ENCODE data around the gene PASD1.
"Not testable (repeated sequence)": the region's sequence is repeated elsewhere in the genome, so short reads cannot be mapped to it uniquely, and the experiment has no call there.

The PASD1 gene, protein sequence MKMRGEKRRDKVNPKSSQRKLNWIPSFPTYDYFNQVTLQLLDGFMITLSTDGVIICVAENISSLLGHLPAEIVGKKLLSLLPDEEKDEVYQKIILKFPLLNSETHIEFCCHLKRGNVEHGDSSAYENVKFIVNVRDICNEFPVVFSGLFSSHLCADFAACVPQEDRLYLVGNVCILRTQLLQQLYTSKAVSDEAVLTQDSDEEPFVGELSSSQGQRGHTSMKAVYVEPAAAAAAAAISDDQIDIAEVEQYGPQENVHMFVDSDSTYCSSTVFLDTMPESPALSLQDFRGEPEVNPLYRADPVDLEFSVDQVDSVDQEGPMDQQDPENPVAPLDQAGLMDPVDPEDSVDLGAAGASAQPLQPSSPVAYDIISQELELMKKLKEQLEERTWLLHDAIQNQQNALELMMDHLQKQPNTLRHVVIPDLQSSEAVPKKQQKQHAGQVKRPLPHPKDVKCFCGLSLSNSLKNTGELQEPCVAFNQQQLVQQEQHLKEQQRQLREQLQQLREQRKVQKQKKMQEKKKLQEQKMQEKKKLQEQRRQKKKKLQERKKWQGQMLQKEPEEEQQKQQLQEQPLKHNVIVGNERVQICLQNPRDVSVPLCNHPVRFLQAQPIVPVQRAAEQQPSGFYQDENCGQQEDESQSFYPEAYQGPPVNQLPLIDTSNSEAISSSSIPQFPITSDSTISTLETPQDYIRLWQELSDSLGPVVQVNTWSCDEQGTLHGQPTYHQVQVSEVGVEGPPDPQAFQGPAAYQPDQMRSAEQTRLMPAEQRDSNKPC

DNA sequence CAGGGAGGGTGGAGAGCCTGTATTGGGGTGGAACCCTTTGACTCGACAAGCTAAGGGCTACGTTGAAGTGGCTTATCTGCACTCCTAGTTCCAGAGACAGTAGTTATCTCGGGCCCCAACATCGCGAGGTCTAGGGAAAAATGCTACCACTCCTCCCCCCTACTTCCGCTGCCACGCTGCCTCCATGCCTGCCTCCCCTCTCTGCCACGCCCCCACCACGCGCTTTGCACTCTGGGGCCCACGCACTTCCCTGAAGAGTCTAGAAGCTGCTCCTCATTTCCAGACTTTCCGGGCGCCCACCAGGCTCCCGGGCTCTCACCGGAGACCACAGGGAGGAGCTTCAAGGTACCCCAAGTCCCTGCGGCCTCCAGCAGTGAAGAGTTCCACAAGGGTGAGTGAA lies at the start of gene PASD1:
Gene PASD1, plus strand, starts transcription at position 227 of the 400 bp plus-strand sequence. CDS start 37,879 bp downstream, outside the sequence.
- no peak for DNase-seq (ENCODE audit: low read depth)

DNA sequence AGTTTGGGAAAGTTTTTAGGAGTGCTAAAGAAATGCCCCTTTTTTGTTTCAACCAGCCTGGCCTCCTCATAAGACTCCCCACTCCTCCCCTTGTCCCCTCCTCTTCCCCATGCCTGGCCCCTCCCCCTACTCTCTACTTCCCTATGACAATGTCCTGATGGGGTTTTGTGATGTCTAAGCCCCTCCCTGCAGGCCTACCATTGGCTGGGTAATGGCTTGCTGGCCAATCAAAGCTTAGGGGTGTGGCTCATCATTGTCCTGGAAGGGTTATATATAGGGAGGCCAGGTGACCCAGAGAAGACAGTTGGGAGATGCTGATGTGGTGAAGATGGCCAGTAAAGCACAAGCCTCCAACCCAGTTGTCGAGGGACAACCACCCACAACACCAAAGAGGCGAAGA lies 48.2 kb upstream of the PASD1 start:
- DNase-seq (ENCODE audit: low read depth) = no peak

DNA sequence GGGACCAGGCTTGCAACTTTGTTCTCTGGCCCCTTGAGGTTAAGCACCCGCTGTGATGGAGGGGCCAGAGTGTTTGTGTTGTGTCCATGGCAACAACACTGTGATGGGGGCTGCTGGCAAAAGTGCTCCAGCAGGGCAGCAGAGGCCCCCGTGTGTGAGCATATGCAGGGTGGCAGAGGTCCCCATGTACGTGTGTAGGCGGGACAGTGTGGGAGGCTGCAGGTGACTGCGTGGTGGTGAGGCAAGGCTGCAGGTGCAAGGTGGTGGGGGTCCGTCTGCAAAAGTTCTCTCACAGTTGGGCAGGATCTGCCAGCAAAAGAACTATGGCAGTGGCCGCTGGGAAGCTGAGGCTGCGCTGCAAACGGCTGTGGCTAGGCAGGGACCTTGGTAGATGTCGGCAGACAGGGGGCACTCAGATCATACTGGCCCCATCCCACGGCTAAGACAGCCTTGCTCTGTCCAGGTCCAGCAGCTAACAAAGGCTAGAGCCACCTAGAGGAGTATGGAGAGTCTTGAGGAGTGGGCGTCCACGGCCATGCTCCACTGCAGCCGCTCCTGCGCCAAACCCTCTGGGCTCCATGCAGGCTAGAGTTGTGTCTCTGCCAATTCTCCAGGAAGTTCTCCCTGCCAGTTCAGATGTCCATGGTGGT lies 46.8 kb upstream of the PASD1 start:
- DNase-seq (ENCODE audit: low read depth) = no peak

DNA sequence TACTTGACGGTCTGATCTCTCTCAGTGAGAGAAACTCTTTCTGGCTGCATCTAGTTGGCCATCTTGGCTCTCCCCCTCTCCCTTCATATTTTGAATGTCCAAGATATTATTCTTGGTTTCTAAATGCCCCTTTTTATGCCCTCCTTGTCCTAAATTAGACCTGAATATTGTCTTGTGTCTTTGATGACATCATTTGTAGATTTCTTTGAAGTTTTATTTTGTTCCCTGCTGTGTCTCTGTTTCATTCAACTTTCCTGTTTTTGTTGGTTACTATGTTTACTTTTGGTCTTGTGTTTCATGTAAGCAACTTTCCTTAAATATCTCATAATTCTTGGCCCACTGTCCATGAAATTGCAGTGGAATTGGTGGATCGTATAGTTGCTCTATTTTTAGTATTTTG lies 46.1 kb upstream of the PASD1 start:
- DNase-seq (ENCODE audit: low read depth) = no peak

DNA sequence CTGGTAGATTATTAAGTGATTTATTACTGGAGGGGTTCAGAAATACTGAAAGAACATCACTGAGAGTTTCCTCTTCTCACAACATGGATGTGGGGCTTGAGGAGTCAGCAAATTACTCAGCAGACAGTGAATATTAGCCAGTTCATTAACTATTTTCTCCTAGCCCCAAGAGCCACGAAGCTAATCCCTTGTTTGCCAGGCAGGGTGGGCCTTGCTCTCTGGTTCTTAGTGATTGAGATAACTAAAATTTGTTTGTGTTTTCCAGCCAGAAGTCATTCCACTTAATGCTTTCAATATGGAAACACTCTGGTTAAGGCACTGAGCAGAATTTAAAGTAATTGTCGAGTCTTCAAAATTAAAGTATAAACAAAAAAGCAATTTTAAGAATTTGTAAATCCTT lies 40.1 kb upstream of the PASD1 start:
- no peak for DNase-seq (ENCODE audit: low read depth)

DNA sequence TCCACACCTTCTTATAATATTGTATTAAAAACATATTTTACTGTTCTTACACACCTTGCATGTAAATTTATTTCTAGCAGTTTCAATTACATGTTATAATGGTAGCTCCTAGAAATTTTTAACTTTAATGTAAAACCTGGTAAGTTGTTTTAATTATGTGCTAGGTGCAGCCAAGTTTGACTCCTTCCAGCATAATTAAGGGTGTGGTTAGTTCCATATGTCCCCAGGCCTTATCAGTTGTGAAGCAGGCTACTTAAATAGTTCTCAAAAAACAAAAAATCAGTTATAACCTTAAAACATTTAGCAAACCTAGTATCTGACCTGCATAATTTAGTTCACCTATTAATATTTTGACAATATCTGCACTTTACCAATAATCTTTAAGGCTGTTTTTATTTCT lies 26.9 kb upstream of the PASD1 start:
- no peak for DNase-seq (ENCODE audit: low read depth)

DNA sequence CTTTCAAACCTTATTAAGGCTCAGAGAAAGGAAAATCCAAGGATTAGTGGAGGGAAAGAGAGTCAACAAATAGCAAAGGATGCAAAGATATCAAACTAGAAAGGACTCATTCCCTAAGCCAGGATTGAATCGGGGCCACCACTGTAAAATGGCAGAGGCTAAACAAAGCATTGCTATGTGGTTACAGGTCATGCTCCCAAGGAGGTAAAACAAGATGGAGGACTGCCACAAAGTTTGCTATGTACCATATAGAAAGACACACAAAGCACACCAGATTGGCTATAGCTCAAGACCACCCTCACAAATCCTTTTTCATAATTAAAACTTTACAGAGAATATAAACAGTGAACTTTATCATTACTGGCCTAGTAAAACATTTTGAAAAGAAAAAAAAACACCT lies 25.9 kb upstream of the PASD1 start:
- DNase-seq (ENCODE audit: low read depth) = no peak

DNA sequence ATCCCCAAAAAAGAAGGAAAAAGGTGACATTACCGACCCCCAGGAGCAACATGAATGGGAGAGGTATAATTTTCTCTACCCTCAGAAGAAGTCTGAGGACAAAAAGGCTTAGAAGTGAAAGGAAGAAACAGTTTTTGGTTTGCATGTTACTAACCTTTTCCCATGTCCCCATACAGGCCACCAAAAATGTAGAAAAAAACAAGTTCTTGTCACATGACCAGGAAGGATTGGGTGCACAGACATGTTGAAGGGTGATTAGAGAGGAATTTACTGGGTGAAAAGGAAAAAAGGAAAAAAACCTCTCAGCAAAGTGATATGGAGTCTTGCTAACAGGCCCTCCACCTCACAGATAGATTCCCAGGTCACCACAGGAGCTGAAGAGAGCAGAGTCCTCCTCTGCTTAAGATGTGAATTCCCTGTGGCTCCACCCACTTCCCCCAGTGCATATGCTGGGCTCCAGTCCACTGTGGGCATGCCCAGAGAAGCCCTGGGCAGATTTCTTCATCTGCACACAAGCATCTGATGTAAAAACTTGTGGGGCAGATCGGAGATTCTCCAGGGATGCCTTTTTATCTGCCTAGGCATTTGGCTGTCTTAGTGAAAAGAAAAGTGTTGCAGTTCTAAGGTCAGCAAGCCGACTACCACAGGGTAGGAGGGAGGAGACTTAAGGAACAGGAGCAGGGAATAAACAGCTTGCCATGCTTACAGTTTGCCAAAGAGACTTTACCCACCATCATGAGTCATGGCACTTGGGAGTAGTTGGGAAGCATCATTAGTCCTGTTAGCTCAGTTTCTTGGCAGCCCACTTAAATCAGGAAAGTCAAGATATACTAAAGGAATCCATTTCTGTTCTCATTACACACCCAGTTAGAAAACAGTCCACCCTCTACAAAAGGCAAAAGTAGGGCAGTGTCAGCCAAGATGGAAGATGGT lies 25.0 kb upstream of the PASD1 start:
- DNase-seq (ENCODE audit: low read depth) = no peak

DNA sequence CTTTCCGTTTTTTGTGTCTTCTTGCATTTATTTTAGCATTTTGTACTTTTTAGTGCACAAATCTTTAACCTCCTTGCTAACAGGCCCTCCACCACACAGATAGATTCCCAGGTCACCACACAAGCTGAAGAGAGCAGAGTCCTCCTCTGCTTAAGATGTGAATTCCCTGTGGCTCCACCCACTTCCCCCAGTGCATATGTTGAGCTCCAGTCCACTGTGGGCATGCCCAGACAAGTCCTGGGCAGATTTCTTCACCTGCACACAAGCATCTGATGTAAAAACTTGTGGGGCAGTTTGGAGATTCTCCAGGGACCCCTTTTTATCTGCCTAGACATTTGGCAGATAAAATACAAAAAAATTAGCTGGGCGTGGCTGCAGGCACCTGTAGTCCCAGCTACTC lies 19.8 kb upstream of the PASD1 start:
- no peak for DNase-seq (ENCODE audit: low read depth)

DNA sequence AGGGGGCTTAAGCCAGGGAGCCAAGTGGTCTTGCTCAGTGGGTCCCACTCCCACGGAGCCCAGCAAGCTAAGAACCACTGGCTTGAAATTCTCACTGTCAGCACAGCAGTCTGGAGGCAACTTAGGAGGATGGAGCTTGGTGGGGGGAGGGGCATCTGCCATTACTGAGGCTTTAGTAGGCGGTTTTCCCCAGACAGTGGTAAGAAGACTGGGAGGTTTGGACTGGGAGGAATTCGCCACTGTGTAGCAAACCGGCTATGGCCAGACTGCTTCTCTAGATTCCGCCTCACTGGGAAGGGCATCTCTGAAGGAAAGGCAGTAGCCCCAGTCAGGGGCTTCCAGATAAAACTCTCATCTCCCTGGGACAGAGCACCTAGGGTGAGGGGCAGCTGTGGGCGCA lies 17.2 kb upstream of the PASD1 start:
- DNase-seq (ENCODE audit: low read depth) = not testable (repeated sequence)

DNA sequence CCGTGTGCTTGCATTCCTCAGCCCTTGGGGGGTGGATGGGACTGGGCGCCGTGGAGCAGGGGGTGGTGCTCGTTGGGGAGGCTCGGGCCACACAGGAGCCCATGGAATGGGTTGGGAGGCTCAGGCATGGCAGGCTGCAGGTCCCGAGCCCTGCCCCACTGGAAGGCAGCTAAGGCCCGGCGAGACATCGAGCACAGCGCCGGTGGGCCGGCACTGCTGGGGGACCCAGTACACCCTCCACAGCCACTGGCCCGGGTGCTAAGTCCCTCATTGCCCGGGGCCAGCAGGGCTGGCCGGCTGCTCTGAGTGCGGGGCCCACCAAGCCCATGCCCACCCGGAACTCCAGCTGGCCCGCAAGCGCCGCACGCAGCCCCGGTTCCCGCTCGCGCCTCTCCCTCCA lies 12.3 kb upstream of the PASD1 start:
- not testable (repeated sequence) for DNase-seq (ENCODE audit: low read depth)

DNA sequence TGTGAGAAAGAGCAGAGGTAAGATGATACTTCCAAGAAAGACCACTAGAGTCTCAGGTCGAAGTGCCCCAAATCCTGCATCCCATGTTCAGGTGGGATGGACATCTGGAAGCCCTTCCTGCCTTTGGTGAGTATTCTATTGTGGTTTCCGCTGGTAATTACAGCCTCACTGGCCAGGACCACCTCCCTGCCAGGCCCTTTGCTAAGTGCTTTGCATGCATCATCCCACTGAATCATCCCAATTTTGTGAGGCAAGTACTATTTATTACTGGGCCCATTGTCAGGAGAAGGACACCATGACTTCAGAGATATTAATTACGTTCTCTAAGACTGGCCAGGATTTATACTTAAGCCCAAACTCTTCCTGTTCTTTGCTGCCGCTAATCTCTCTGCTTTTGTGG lies 10.7 kb upstream of the PASD1 start:
- no peak for DNase-seq (ENCODE audit: low read depth)

DNA sequence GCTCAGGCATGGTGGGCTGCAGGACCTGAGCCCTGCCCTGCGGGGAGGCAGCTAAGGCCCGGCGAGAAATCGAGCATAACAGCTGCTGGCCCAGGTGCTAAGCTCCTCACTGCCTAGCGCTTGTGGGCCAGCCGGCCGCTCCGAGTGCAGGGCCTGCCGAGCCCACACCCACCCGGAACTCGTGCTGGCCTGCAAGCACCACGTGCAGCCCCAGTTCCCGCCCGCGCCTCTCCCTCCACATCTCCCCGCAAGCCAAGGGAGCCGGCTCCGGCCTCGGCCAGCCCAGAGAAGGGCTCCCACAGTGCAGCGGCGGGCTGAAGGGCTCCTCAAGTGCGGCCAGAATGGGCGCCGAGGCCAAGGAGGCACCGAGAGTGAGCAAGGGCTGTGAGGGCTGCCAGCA lies 8.2 kb upstream of the PASD1 start:
- DNase-seq (ENCODE audit: low read depth) = not testable (repeated sequence)

DNA sequence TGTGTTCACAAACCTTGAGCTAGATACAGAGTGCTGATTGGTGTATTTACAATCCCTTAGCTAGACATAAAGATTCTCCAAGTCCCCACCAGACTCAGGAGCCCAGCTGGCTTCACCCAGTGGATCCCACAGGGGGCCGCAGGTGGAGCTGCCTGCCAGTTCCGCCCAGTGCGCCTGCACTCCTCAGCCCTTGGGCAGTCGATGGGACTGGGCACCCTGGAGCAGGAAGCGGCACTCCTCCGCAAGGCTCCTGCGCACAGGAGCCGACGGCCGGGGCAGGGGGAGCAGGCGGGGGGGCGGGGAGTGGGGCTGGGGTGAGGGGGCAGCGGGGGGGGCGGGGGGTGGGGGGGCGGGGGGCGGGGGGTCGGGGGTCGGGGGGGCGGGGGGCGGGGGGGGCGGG lies 990 bp upstream of the PASD1 start:
- DNase-seq (ENCODE audit: low read depth) = not testable (repeated sequence)

DNA sequence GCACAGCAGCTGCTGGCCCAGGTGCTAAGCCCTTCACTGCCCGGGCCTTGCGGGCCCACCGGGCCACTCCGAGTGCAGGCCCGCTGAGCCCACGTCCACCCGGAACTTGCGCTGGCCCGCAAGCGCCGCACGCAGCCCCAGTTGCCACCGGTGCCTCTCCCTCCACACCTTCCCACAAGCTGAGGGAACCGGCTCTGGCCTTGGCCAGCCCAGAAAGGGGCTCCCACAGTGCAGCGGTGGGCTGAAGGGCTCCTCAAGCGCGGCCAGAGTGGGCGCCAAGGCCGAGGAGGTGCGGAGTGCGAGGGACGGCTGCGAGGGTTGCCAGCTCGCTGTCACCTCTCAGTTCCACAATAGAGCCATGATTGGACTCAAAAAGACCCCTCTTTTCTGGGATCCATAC lies 472 bp upstream of the PASD1 start:
- DNase-seq (ENCODE audit: low read depth) = not testable (repeated sequence)

DNA sequence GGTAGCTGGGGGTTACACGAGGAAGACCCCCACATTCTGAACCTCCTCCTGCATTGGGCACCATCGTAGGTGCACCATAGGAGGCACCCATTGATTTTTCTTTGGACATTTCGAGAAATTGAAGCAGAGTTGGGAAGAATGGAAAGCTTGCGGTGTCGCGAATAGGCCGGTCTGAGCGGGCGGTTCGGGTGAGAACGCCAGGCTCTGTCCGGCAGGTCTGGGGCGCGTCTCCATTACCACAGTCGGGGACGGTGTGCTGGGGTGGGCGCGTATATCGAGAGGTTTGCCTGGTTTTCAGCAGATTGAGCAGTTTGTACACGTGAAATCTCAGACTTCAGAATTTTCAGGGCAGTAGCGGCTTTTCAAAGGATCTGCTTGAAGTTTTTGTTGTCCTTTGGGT lies 560 bp downstream of the PASD1 start:
- DNase-seq (ENCODE audit: low read depth) = no peak

DNA sequence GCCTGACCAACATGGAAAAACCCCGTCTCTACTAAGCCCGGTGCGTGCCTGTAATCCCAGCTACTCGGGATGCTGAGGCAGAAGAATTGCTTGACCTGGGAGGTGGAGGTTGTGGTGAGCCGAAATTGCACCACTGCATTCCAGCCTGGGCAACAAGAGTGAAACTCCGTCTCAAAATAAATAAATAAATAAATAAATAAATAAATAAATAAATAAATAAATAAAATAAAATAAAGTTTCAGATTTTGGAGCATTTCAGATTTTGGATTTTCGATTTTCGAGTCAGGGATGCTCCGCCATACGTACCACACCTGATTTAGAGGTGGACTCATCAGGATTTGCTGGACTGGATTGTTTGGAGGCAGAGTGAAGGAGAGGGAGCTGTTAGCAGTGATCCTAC lies 3.4 kb downstream of the PASD1 start:
- DNase-seq (ENCODE audit: low read depth) = not testable (repeated sequence)

DNA sequence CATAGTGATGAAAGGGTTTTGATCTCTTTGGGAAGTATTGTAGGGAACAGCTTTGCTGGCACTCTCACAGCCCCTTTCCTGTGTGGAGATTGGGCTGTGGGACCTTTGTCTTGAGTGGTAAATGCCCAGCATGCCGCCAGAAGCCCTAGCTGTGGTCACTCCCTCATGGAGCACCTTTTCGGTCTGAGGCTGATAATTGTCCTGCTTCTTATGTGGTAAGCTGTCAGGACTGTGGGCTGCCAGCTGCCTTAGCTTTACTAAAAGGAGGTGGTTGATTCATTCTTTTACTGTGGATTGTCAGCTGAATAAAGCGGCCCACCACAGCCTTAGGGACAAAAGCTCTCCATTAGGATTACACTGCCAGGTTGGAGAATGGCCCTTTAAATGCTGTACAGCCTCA lies 7.1 kb downstream of the PASD1 start:
- no peak for DNase-seq (ENCODE audit: low read depth)

DNA sequence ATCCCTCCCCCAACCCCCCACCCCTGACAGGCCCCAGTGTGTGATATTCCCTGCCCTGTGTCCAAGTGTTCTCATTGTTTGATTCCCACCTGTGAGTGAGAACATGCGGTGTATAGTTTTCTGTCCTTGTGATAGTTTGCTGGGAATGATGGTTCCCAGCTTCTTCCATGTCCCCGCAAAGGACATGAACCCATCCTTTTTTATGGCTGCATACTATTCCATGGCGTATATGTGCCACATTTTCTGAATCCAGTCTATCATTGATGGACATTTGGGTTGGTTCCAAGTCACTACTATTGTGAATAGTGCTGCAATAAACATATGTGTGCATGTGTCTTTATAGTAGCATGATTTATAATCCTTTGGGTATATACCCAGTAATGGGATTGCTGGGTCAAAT lies 29.9 kb downstream of the PASD1 start:
- DNase-seq (ENCODE audit: low read depth) = not testable (repeated sequence)

DNA sequence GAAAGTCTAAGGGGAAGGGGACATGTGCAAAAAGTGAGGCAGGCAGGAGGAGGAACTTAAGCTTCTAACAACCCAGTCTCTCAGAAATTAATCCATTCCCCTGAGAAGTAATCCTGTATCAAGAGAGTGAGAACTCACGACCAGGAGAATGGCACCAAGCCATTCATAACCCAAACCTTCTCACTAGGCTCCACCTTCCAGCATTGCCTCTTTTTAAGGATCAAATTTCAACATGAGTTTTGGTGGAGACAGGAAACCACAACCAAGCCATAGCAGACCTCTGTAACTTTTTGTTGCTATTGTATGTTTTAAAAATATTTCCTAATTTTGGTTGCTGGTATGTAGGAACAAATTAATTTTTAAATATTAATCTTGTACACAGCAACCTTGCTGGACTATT lies 32.8 kb downstream of the PASD1 start:
- no peak for DNase-seq (ENCODE audit: low read depth)

DNA sequence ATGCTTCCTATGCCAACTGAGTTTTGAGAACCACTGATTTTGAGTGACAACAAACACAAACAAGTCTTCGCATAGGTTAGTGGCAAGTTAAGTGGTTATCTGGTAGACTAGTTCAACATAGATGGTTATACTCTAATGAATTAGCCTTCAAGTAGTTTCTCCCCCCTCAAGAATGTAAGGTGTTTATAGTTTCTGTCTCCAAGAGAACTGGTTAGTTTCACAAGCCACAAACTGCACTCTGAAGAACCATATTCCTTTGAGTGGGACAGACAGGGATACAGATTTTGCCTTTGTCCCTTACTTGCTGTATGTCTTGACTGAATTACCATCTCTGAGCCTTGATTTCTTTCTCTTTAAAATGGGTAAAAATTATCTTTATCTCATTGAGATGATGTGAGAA lies 41.5 kb downstream of the PASD1 start:
- no peak for DNase-seq (ENCODE audit: low read depth)

DNA sequence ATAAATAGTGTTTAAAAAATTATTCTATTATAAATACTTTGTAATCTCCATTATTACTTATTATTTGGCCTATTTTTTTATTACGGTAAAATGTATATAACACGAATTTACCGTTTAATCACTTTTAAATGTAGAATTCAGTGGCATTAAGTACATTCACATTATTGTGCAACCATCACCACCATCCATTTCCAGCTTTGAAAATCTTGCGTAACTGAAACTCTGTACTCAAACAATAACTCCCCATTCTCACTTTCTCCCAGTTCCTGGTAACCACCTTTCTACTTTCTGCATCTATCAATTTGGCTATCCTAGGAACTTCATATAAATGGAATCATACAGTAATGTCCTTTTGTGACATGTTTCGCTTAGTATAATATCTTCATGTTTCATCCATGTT lies 45.7 kb downstream of the PASD1 start:
- no peak for DNase-seq (ENCODE audit: low read depth)

All from activated T-helper 1 cell treated with Interleukin-2 at 50 U/mL for 16 hours (primary cell).